Neuronal stem cell (in vitro differentiated cells): ENCODE results near the gene USP33.

Experiments
- DNase-seq: peaks from one replicate; pipeline ENCODE4 v3.0.0-alpha.2; 2013; ENCODE audit warnings: low spot score
- H2AFZ ChIP-seq: one replicate; pipeline ENCODE4 v1.6.1; 2013; ENCODE audit warnings: mild to moderate bottlenecking, low read length, inconsistent platforms
- H2AK5ac ChIP-seq: 2 replicates; pipeline ENCODE4 v1.6.1; 2013; ENCODE audit warnings: low read depth, mild to moderate bottlenecking, inconsistent platforms, low read length, moderate library complexity, mixed read lengths
- H2BK120ac ChIP-seq: 2 replicates; pipeline ENCODE4 v1.6.1; 2013; ENCODE audit warnings: low read depth, mild to moderate bottlenecking, inconsistent platforms, low read length, moderate library complexity, mixed read lengths
- H2BK12ac ChIP-seq: one replicate; pipeline ENCODE4 v1.6.1; 2013; ENCODE audit warnings: low read length, inconsistent platforms
- H2BK15ac ChIP-seq: 2 replicates; pipeline ENCODE4 v1.6.1; 2013; ENCODE audit warnings: mild to moderate bottlenecking, low read length, inconsistent platforms, mixed read lengths
- H2BK5ac ChIP-seq: one replicate; pipeline ENCODE4 v1.6.1; 2013; ENCODE audit warnings: inconsistent platforms, mild to moderate bottlenecking, low read length, moderate library complexity
- H3K14ac ChIP-seq: one replicate; pipeline ENCODE4 v1.6.1; 2013; ENCODE audit warnings: low read length, inconsistent platforms
- H3K18ac ChIP-seq: 2 replicates; pipeline ENCODE4 v1.6.1; 2013; ENCODE audit warnings: low read length, inconsistent platforms
- H3K23ac ChIP-seq: 2 replicates; pipeline ENCODE4 v1.6.1; 2013; ENCODE audit warnings: low read depth, mild to moderate bottlenecking, mixed read lengths, low read length, inconsistent platforms; ENCODE audit not compliant: poor library complexity
- H3K27ac ChIP-seq: replicated peaks from 3 replicates; pipeline ENCODE4 v1.5.1; 2013; ENCODE audit warnings: low read length, inconsistent platforms
- H3K27me3 ChIP-seq, 3 experiments: 2 replicates each; pipeline ENCODE4 v1.6.1; 2013; ENCODE audit warnings: low read length in 3 of 3, mild to moderate bottlenecking in 2 of 3, inconsistent platforms in 1 of 3, low read depth in 1 of 3, mixed read lengths in 1 of 3, moderate library complexity in 1 of 3; ENCODE audit not compliant: control insufficient read depth in 3 of 3, insufficient read depth in 3 of 3
- H3K36me3 ChIP-seq, 2 donors: replicated peaks in 1 of 2; 2 replicates each; pipeline ENCODE4 v1.6.1; 2013; ENCODE audit warnings: low read length in 2 of 2; ENCODE audit not compliant: control insufficient read depth in 2 of 2, insufficient read depth in 2 of 2
- H3K4ac ChIP-seq: 2 replicates; pipeline ENCODE4 v1.6.1; 2013; ENCODE audit warnings: inconsistent platforms, mild to moderate bottlenecking, low read length, moderate library complexity
- H3K4me1 ChIP-seq, 2 donors: 1 replicate in 1 of 2; 2 replicates in 1 of 2; pipeline ENCODE4 v1.6.1; 2013; ENCODE audit warnings: low read length in 2 of 2, low read depth in 1 of 2; ENCODE audit not compliant: control insufficient read depth in 2 of 2, insufficient read depth in 1 of 2
- H3K4me2 ChIP-seq: one replicate; pipeline ENCODE4 v1.6.1; 2013; ENCODE audit warnings: mild to moderate bottlenecking, low read length, inconsistent platforms; ENCODE audit not compliant: insufficient read depth, poor library complexity, severe bottlenecking
- H3K4me3 ChIP-seq, 2 donors: 2 replicates each; pipeline ENCODE4 v1.5.1; 2013; ENCODE audit warnings: low read length in 2 of 2, mild to moderate bottlenecking in 2 of 2, inconsistent platforms in 1 of 2, moderate library complexity in 1 of 2
- H3K79me1 ChIP-seq: one replicate; pipeline ENCODE4 v1.6.1; 2013; ENCODE audit warnings: low read depth, mild to moderate bottlenecking, inconsistent platforms, low read length, moderate library complexity
- H3K9ac ChIP-seq: one replicate; pipeline ENCODE4 v1.6.1; 2013; ENCODE audit warnings: mild to moderate bottlenecking, low read depth, low read length, inconsistent platforms; ENCODE audit not compliant: poor library complexity
- H3K9me3 ChIP-seq, 2 donors: replicated peaks in 1 of 2; 2 replicates each; pipeline versions ENCODE3 to v1.6.1; 2013; ENCODE audit warnings: low read length in 2 of 2, mild to moderate bottlenecking in 2 of 2, inconsistent platforms in 1 of 2, low read depth in 1 of 2, mixed read lengths in 1 of 2, moderate library complexity in 1 of 2; ENCODE audit not compliant: control insufficient read depth in 2 of 2, insufficient read depth in 1 of 2
- H4K8ac ChIP-seq: one replicate; pipeline ENCODE4 v1.6.1; 2013; ENCODE audit warnings: low read depth, mild to moderate bottlenecking, inconsistent platforms, low read length, moderate library complexity
- H4K91ac ChIP-seq: one replicate; pipeline ENCODE4 v1.6.1; 2013; ENCODE audit warnings: low read length, low read depth, mild to moderate bottlenecking, inconsistent platforms; ENCODE audit not compliant: poor library complexity
- WGBS, 2 donors: extraction: QIAGEN DNeasy Blood & Tissue Kit; methylation state at CpG; one replicate each; pipeline ENCODE4 v1.1.7; 2013; ENCODE audit warnings: missing lambda C conversion rate in 2 of 2, mixed read lengths in 1 of 2; ENCODE audit not compliant: insufficient read length in 2 of 2, insufficient replicate concordance in 1 of 2; ENCODE audit errors: extremely low coverage in 2 of 2; 5-methylcytosine and 5-hydroxymethylcytosine counted together

The USP33 gene

GRCh38 chr1:77668924-77669449 lies 90.7 kb downstream of the USP33 start:
- Histone ChIP-seq H3K4me3 (no peak overlapping the region), H2BK120ac (no peak overlapping the region), H3K18ac (no peak overlapping the region), H3K23ac (no peak overlapping the region), H2BK12ac (no peak overlapping the region), H2BK5ac (no peak overlapping the region), H3K27me3 (no peaks in the 10 kb centered on the region), H4K91ac (no peak overlapping the region), H3K4ac (no peak overlapping the region), H3K4me2 (no peak overlapping the region), H3K14ac (no peak overlapping the region), H3K9me3 (no peaks in the 10 kb centered on the region), H3K4me1 (no peaks in the 10 kb centered on the region), H3K79me1 (peaks cover 2% of the 10 kb centered on the region), H4K8ac (no peak overlapping the region), H2AFZ (no peak overlapping the region), H2AK5ac (no peak overlapping the region), H3K9ac (no peak overlapping the region), H3K36me3 (no peaks in the 10 kb centered on the region), H3K27ac (no peak overlapping the region), H2BK15ac (no peak overlapping the region)
- DNase-seq: no peak
- no CpG with 5 or more reads among the region's 1 CpG for WGBS, 2 donors

- H3K23ac ChIP-seq: no peak overlapping the region
- no peak overlapping the region for H3K4ac ChIP-seq
- H3K4me1 ChIP-seq: no peaks in the 10 kb centered on the region
- no peak overlapping the region for H3K14ac ChIP-seq
- H3K9me3 ChIP-seq: no peaks in the 10 kb centered on the region
- DNase-seq: no peak
- H3K27ac ChIP-seq: no peak overlapping the region
- peaks cover 5% of the 10 kb centered on the region for H3K79me1 ChIP-seq
- H2BK15ac ChIP-seq: no peak overlapping the region
- WGBS, 2 donors: no CpG with 5 or more reads among the region's 3 CpGs
- no peak overlapping the region for H3K4me3 ChIP-seq
- no peak overlapping the region for H2AK5ac ChIP-seq
- H3K4me2 ChIP-seq: no peak overlapping the region
- no peaks in the 10 kb centered on the region for H3K27me3 ChIP-seq
- H4K91ac ChIP-seq: no peak overlapping the region
- H3K9ac ChIP-seq: no peak overlapping the region
- no peak overlapping the region for H2AFZ ChIP-seq
- peaks cover 1 to 7% of the 10 kb centered on the region in 2 donors for H3K36me3 ChIP-seq
- no peak overlapping the region for H4K8ac ChIP-seq
- H2BK5ac ChIP-seq: no peak overlapping the region
- no peak overlapping the region for H2BK120ac ChIP-seq
- no peak overlapping the region for H3K18ac ChIP-seq
- no peak overlapping the region for H2BK12ac ChIP-seq
Observed at GRCh38 chr1:77664939-77665516, 94.6 kb downstream of the USP33 start.

GRCh38 chr1:77661696-77662095 lies 98.0 kb downstream of the USP33 start:
- Histone ChIP-seq H3K79me1 (peaks cover 5% of the 10 kb centered on the region), H3K23ac (no peak overlapping the region), H3K9ac (no peak overlapping the region), H3K14ac (no peak overlapping the region), H2BK120ac (no peak overlapping the region), H3K27me3 (no peaks in the 10 kb centered on the region), H4K8ac (no peak overlapping the region), H4K91ac (no peak overlapping the region), H3K4me3 (no peak overlapping the region), H3K18ac (no peak overlapping the region), H3K4me2 (no peak overlapping the region), H2AK5ac (no peak overlapping the region), H3K9me3 (no peaks in the 10 kb centered on the region), H3K4me1 (no peaks in the 10 kb centered on the region), H2BK12ac (no peak overlapping the region), H2AFZ (no peak overlapping the region), H3K36me3 (peaks cover 1 to 7% of the 10 kb centered on the region in 2 donors), H3K4ac (no peak overlapping the region), H3K27ac (no peak overlapping the region), H2BK5ac (no peak overlapping the region), H2BK15ac (no peak overlapping the region)
- WGBS, 2 donors: no CpG with 5 or more reads among the region's 4 CpGs
- no peak for DNase-seq

GRCh38 chr1:77659879-77660593 lies 99.6 kb downstream of the USP33 start:
- Histone ChIP-seq H3K4me2 (no peak overlapping the region), H2AK5ac (no peak overlapping the region), H3K4me3 (no peak overlapping the region), H3K27ac (no peak overlapping the region), H3K23ac (no peak overlapping the region), H3K4ac (no peak overlapping the region), H3K18ac (no peak overlapping the region), H3K9ac (no peak overlapping the region), H2BK120ac (no peak overlapping the region), H2AFZ (no peak overlapping the region), H2BK5ac (no peak overlapping the region), H3K79me1 (peaks cover 5% of the 10 kb centered on the region), H3K4me1 (no peaks in the 10 kb centered on the region), H3K36me3 (peaks cover 1 to 7% of the 10 kb centered on the region in 2 donors), H3K27me3 (no peaks in the 10 kb centered on the region), H2BK12ac (no peak overlapping the region), H3K14ac (no peak overlapping the region), H4K8ac (no peak overlapping the region), H4K91ac (no peak overlapping the region), H2BK15ac (no peak overlapping the region), H3K9me3 (no peaks in the 10 kb centered on the region)
- WGBS, 2 donors: 97 to 100% methylated on average over 2 of the region's 4 CpGs
- DNase-seq: no peak
